PFSK-1 (cell line): ENCODE measurements around the gene SETD2.

Experiments
- POLR2AphosphoS5 ChIP-seq: IDR thresholded peaks from 2 replicates; pipeline ENCODE4 v1.6.1; 2012; ENCODE audit warnings: low read depth, mild to moderate bottlenecking, control low read depth, low read length, moderate library complexity
- REST ChIP-seq, 2 experiments: IDR thresholded peaks; 2 replicates each; pipeline versions ENCODE4 v1.6.1 to v1.8.0; 2011 to 2012; ENCODE audit warnings: low read depth in 2 of 2, low read length in 2 of 2, control low read depth in 1 of 2, inconsistent platforms in 1 of 2, mild to moderate bottlenecking in 1 of 2, moderate library complexity in 1 of 2; ENCODE audit not compliant: insufficient read depth in 1 of 2

GRCh38 chr3:47152578-47152977 is 11.3 kb downstream of the SETD2 start:
- no peak for TF ChIP-seq REST (IDR thresholded peaks at IDR 0.05; ENCODE audit: insufficient read depth in 1 of 2, low read depth in 2 of 2, low read length in 2 of 2)
- no peak for TF ChIP-seq POLR2AphosphoS5
